Endodermal cell (in vitro differentiated cells): ENCODE data around the gene TRPM4. TPM values are rescaled to one million over a fixed set of nuclear protein-coding genes. Genes with fewer than 3 reads are reported as not detected.
"Not testable (repeated sequence)": the region's sequence is repeated elsewhere in the genome, so short reads cannot be mapped to it uniquely, and the experiment has no call there.

Source experiments
- DNase-seq: peaks from one replicate; pipeline ENCODE4 v3.0.0-alpha.2; 2017
- H3K27ac ChIP-seq: 2 replicates; pipeline ENCODE4 v1.5.1; 2013; ENCODE audit warnings: mild to moderate bottlenecking, low read depth, low read length, moderate library complexity
- H3K27me3 ChIP-seq: 2 replicates; pipeline ENCODE4 v1.6.1; 2013; ENCODE audit warnings: mild to moderate bottlenecking, low read length, moderate library complexity; ENCODE audit not compliant: insufficient read depth, control insufficient read depth, poor library complexity, severe bottlenecking
- H3K36me3 ChIP-seq: 2 replicates; pipeline ENCODE4 v1.7.0; 2013; ENCODE audit warnings: mild to moderate bottlenecking, low read length, moderate library complexity; ENCODE audit not compliant: control insufficient read depth, insufficient read depth
- H3K4me1 ChIP-seq: one replicate; pipeline ENCODE4 v1.7.0; 2013; ENCODE audit warnings: low read length; ENCODE audit not compliant: control insufficient read depth, insufficient read depth
- H3K4me3 ChIP-seq: 2 replicates; pipeline ENCODE4 v1.5.1; 2013; ENCODE audit warnings: mild to moderate bottlenecking, low read length, moderate library complexity
- H3K9ac ChIP-seq: 2 replicates; pipeline ENCODE4 v1.6.1; 2013; ENCODE audit warnings: mild to moderate bottlenecking, low read length, moderate library complexity; ENCODE audit not compliant: poor library complexity, severe bottlenecking; ENCODE audit errors: extremely low read depth
- H3K9me3 ChIP-seq: 2 replicates; pipeline ENCODE4 v1.6.1; 2013; ENCODE audit warnings: mild to moderate bottlenecking, low read length, moderate library complexity; ENCODE audit not compliant: control insufficient read depth
- H3K27ac Mint-ChIP-seq: 2 replicates; pipeline ENCODE4 v1.8.0; 2020; ENCODE audit warnings: mixed read lengths
- H3K27me3 Mint-ChIP-seq: 2 replicates; pipeline ENCODE4 v1.8.0; 2021; ENCODE audit warnings: mild to moderate bottlenecking, mixed read lengths; ENCODE audit not compliant: insufficient read depth
- H3K36me3 Mint-ChIP-seq: 2 replicates; pipeline ENCODE4 v1.8.0; 2020; ENCODE audit warnings: low read depth, mixed read lengths
- H3K4me1 Mint-ChIP-seq: 2 replicates; pipeline ENCODE4 v1.8.0; 2020; ENCODE audit warnings: mixed read lengths
- H3K4me3 Mint-ChIP-seq: 2 replicates; pipeline ENCODE4 v1.8.0; 2020; ENCODE audit warnings: mild to moderate bottlenecking, moderate library complexity, mixed read lengths
- H3K9me3 Mint-ChIP-seq: 2 replicates; pipeline ENCODE4 v1.8.0; 2020; ENCODE audit warnings: mild to moderate bottlenecking, mixed read lengths
- whole genome bisulfite sequencing, 2 experiments: methylation state at CpG; one replicate each; pipeline versions ENCODE4 v1.1.5 to v1.1.7; 2013; ENCODE audit warnings: missing lambda C conversion rate in 2 of 2, mixed read lengths in 1 of 2; ENCODE audit not compliant: insufficient coverage in 1 of 2, insufficient read length in 1 of 2; 5-methylcytosine and 5-hydroxymethylcytosine counted together
- total RNA-seq, 2 donors: library from RNA; stranded (reverse); fragmentation: NEBNext Ultra II Directional in 1 of 2; extraction: Animal tissue kit (Norgen Biotek cat#: 25700) in 1 of 2; gene quantifications; 2 replicates in 1 of 2; 3 replicates in 1 of 2; pipeline ENCODE4 v1.2.1, GENCODE V29; 2021
- TF ChIP-seq, protein P1 (sequence below): fragments of 200-600 bp; sonication (generic); conservative IDR thresholded peaks from 2 replicates; pipeline ENCODE4 v1.5.0; 2021; ENCODE audit warnings: antibody characterized with exemption, mild to moderate bottlenecking

The TRPM4 gene
- total RNA-seq, 2 donors from 2014 or later = 22.0 to 33.3 TPM

DNA sequence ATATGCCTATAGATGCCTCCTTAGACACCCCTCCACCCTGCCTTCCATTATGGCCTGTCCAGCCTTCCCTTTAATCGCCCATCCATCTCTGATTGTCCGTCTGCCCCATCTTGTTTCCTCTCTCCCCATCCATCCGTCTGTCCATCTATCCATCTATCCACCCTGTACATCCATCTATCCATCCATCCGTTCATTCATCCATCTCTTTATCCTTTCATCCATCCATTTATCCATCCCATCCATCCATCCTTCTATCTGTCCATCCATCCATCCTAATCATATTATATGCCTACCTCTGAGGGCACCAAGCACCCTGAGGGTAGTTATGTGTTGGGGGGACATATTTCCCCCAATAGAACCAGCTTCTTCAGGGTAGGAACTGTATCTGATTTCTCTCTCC, 23.1 kb downstream of the TRPM4 start:
- no peak overlapping the region for H3K4me3 ChIP-seq
- H3K36me3 ChIP-seq = peaks cover 10% of the 10 kb centered on the region
- Mint-ChIP-seq H3K4me1 (no peaks in the 10 kb centered on the region), H3K27ac (no peak overlapping the region), H3K36me3 (peaks cover 26% of the 10 kb centered on the region), H3K9me3 (peaks cover 5% of the 10 kb centered on the region), H3K4me3 (no peak overlapping the region), H3K27me3 (no peaks in the 10 kb centered on the region)
- no peaks in the 10 kb centered on the region for H3K4me1 ChIP-seq
- H3K9ac ChIP-seq = no peak overlapping the region
- 93 to 100% methylated on average over 4 of the region's 4 CpGs for WGBS, 2 experiments
- DNase-seq = no peak
- no peak overlapping the region for H3K27ac ChIP-seq
- no peaks in the 10 kb centered on the region for H3K9me3 ChIP-seq
- TF ChIP-seq, protein P1, sequence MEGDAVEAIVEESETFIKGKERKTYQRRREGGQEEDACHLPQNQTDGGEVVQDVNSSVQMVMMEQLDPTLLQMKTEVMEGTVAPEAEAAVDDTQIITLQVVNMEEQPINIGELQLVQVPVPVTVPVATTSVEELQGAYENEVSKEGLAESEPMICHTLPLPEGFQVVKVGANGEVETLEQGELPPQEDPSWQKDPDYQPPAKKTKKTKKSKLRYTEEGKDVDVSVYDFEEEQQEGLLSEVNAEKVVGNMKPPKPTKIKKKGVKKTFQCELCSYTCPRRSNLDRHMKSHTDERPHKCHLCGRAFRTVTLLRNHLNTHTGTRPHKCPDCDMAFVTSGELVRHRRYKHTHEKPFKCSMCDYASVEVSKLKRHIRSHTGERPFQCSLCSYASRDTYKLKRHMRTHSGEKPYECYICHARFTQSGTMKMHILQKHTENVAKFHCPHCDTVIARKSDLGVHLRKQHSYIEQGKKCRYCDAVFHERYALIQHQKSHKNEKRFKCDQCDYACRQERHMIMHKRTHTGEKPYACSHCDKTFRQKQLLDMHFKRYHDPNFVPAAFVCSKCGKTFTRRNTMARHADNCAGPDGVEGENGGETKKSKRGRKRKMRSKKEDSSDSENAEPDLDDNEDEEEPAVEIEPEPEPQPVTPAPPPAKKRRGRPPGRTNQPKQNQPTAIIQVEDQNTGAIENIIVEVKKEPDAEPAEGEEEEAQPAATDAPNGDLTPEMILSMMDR = no peak
- no peaks in the 10 kb centered on the region for H3K27me3 ChIP-seq

DNA sequence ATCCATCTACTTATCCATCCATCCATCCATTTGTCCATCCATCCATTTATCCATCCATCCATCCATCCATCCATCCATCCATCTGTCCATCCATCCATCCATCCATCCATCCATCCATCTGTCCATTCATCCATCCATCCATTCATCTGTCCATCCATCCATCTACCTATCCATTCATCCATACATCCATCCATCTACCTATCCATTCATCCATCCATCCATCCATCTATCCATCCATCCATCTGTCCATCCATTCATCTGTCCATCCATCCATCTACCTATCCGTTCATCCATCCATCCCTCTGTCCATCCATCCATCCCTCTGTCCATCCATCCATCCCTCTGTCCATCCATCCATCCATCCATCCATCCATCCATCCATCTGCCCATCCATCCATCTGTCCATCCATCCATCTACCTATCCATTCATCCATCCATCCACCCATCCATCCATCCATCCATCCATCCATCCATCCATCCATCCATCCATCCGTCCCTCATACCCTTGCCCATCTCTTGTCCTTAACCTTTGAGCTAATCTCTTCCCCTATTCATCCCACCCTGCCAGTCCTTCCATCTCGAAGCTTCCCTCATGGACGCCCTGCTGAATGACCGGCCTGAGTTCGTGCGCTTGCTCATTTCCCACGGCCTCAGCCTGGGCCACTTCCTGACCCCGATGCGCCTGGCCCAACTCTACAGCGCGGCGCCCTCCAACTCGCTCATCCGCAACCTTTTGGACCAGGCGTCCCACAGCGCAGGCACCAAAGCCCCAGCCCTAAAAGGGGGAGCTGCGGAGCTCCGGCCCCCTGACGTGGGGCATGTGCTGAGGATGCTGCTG, 24.6 kb downstream of the TRPM4 start:
- H3K4me3 ChIP-seq, H3K4me1 Mint-ChIP-seq, H3K36me3 ChIP-seq, H3K9me3 Mint-ChIP-seq, H3K27ac Mint-ChIP-seq, H3K27ac ChIP-seq, H3K27me3 Mint-ChIP-seq, H3K4me3 Mint-ChIP-seq, H3K9me3 ChIP-seq, DNase-seq, H3K27me3 ChIP-seq, H3K4me1 ChIP-seq, H3K9ac ChIP-seq: not testable (repeated sequence)
- H3K36me3 Mint-ChIP-seq = peaks cover 31% of the 10 kb centered on the region
- WGBS, 2 experiments = 95 to 98% methylated on average over 11 to 20 of the region's 20 CpGs

DNA sequence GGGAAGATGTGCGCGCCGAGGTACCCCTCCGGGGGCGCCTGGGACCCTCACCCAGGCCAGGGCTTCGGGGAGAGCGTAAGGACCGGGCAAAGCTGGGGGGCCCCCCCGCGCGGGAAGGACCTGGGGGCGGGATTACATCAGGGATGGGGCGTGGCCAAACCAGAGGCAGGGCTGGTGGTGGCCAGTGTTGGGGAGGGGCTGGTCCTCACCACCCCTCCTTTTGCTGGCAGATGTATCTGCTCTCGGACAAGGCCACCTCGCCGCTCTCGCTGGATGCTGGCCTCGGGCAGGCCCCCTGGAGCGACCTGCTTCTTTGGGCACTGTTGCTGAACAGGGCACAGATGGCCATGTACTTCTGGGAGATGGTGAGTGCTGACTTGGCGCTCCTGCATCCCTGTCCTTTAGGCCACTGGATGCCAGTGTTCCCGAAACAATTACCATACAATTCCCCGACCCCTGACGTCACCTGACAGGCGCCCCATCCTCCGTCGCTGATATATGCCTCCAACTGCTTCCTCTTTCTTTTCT, 25.3 kb downstream of the TRPM4 start:
- WGBS, 2 experiments = 87 to 92% methylated on average over 3 to 26 of the region's 26 CpGs
- H3K27ac ChIP-seq = no peak overlapping the region
- H3K9me3 Mint-ChIP-seq = peaks cover 5% of the 10 kb centered on the region
- no peaks in the 10 kb centered on the region for H3K9me3 ChIP-seq
- H3K4me3 Mint-ChIP-seq = no peak overlapping the region
- no peak overlapping the region for H3K27ac Mint-ChIP-seq
- TF ChIP-seq, protein P1 = no peak
- peaks cover 4% of the 10 kb centered on the region for H3K4me1 Mint-ChIP-seq
- H3K9ac ChIP-seq = no peak overlapping the region
- H3K27me3 ChIP-seq = no peaks in the 10 kb centered on the region
- DNase-seq = peak; percentile 45
- H3K4me3 ChIP-seq = no peak overlapping the region
- H3K36me3 Mint-ChIP-seq = peaks cover 31% of the 10 kb centered on the region
- H3K27me3 Mint-ChIP-seq = no peaks in the 10 kb centered on the region
- peaks cover 10% of the 10 kb centered on the region for H3K36me3 ChIP-seq
- H3K4me1 ChIP-seq = no peaks in the 10 kb centered on the region
